AG10803 (cell line): ENCODE data around the gene LARP7.
A peak's percentile ranks its signal among the peaks of the same experiment; 100 is the strongest.
"Not testable (repeated sequence)": the region's sequence is repeated elsewhere in the genome, so short reads cannot be mapped to it uniquely, and the experiment has no call there.

ENCODE experiments used
- DNase-seq: peaks from one replicate; pipeline ENCODE4 v3.0.0; 2010; ENCODE audit warnings: low read depth
- H3K4me3 ChIP-seq: 2 replicates; pipeline ENCODE4 v1.5.1; 2011; ENCODE audit warnings: mild to moderate bottlenecking, low read length, control low read depth
- TF ChIP-seq, protein P1 (sequence below): conservative IDR thresholded peaks from 2 replicates; pipeline ENCODE4 v1.5.1; 2011; ENCODE audit warnings: mild to moderate bottlenecking, low read length, control low read depth, inconsistent platforms

Gene LARP7

DNA sequence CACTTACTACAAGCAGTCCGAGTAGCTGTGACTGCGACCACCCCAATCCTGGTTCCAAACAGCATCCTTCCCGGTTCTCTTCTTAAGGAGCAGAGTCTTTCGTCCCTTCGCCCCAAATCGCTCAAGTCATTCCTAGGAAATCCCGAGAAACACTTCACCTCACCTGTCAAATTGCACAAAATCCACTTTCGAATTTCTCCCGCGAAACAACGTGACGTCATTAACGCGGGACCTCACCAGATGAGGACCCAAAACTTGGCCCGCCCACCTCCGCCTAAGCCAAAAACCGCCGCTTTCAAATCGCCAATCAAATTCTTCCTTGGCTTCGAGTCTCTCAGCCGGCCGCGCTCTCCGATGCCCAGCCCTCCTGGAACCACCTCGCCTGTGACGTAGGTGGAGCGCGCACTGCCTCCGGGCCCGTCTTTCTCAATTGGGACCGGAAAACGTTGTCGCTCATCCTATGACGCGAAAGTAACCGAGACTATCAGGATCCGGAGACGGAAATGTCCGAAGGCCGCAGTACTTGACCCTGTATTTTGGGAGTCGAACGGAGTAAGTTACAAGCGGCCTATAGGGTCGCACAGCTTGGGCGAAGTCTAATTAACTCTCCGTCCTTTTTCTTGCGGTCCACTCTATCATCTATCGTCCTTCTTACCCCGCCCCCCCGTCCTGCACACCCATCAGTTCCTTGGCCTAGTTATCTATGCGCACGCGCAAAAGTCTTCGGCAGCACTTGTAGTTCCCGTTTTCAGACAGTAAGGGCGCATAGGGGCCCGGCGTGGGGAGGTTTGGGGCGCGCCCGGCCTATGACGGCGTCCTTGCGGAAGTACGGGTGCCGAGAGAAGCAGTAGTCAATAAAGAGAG lies at the start of gene LARP7, which contains the start of gene ZGRF1:
Gene LARP7 (plus strand): TSS at position 456 of the 864 bp plus-strand sequence. CDS start 7,527 bp downstream, outside the sequence.
Gene ZGRF1 (minus strand): TSS at position 222 of the 864 bp plus-strand sequence. CDS start 3,733 bp downstream, outside the sequence.
- TF ChIP-seq, protein P1, sequence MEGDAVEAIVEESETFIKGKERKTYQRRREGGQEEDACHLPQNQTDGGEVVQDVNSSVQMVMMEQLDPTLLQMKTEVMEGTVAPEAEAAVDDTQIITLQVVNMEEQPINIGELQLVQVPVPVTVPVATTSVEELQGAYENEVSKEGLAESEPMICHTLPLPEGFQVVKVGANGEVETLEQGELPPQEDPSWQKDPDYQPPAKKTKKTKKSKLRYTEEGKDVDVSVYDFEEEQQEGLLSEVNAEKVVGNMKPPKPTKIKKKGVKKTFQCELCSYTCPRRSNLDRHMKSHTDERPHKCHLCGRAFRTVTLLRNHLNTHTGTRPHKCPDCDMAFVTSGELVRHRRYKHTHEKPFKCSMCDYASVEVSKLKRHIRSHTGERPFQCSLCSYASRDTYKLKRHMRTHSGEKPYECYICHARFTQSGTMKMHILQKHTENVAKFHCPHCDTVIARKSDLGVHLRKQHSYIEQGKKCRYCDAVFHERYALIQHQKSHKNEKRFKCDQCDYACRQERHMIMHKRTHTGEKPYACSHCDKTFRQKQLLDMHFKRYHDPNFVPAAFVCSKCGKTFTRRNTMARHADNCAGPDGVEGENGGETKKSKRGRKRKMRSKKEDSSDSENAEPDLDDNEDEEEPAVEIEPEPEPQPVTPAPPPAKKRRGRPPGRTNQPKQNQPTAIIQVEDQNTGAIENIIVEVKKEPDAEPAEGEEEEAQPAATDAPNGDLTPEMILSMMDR, result peak; percentile 75
- peak within 1 kb of the TSS; percentile 93 for H3K4me3 ChIP-seq
- DNase-seq, result peak; percentile 99

DNA sequence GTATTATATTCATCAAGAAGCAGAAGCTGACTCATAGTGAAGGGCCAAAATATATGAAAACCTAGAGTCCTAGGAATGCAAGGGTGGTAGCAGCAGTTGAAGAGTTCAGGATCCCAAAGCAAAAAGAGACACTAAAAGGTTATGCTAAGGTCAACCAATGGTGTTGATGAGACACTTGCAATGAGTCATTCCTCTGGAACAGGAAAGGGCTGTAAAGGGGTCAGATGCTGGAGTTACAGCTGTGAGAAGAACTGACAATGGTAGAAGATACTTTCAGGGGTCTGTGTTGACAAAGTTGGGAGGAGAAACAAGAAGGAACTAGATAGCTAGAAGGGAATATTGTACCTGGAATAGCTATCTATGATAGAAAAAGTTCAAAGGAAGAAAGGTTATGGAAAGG lies 47.7 kb upstream of the LARP7 start:
- TF ChIP-seq, protein P1, result no peak
- no peak overlapping the region for H3K4me3 ChIP-seq
- peak; percentile 20 for DNase-seq

DNA sequence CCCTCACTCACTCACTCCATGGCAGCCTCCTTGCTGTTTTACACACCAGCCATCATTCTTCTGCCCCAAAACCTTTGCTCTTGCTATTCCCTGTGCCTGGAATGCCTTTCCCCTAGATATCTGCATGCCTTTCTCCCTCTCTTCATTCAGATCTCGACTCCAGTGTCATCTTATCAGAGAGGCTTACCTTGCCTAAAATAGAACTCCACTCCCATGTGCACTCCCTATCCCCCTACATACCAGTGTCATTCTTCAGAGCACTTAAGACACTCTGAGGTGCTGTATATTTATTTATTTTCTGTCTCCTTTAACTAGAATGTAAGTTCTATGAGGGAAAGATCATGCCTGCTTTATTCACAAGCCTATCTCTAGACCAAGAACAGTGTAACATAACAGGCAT lies 45.4 kb upstream of the LARP7 start:
- TF ChIP-seq, protein P1, result no peak
- no peak for DNase-seq

DNA sequence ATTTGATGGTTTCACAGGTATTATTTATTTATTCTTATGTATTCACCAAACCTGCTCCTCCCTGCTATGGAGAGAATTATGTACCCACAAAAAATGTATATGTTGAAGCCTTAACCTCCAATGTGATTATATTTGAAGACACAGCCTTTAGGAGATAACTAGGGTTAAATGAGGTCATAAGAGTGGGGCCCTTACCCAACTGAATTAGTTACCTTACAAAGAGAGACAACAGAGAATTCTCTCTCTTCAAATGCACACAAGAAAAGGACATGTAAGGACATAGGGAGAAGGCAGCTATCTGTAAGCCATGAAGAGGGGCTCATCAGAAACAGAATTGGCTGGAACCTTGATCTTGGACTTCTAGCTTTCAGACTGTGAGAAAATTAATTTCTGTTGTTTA lies 44.2 kb upstream of the LARP7 start:
- TF ChIP-seq, protein P1, result no peak
- DNase-seq, result no peak
- H3K4me3 ChIP-seq, result no peak overlapping the region

More for the DNA sequence above, 45.4 kb upstream of the LARP7 start:
- H3K4me3 ChIP-seq, result no peak overlapping the region

DNA sequence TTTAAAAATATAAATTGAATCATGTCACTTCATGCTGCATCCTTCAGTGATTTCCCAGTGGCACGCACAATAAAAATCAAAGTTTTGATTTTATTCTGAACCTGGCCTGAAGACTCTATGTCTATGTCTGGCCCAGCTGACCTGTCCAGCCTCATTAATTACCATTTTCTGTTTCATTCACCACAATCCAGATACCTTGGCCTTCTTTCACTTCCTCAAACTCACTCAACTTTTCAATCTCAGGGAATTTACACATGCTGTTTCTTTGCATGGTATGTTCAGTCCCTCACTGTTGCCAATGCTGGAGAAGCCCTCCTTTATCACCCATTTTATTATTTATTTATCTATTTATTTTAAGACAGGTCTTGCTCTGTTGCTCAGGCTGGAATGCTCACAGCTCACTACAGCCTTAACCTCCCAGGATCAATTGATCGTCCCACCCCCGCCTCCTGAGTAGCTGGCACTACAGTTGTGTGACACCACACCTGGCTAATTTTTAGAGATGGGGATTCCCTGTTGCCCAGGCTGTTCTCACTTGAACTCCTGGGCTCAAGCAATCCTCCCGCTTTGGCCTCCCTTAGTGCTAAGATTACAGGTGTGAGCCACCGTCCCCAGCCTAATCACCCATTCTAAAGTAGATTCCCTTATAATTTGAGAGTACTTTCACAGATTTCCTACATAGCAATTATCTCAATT lies 43.4 kb upstream of the LARP7 start:
- TF ChIP-seq, protein P1, result no peak
- no peak overlapping the region for H3K4me3 ChIP-seq

DNA sequence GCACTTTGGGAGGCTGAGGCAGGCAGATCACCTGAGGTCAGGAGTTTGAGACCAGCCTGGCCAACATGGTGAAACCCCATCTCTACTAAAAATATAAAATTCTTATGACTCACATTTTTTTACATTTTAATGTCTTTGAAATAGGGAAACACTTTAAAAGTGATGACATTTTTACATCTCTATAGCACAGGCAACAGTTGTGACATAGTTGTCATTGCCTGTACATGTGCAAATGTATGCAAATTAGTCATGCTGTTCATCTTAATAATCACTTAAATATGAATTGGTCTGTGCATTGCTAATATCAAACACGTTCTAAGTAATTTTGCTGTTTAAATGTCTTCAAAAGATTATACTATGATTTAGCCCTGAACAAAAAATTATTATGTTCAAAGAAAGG lies 42.0 kb upstream of the LARP7 start:
- no peak overlapping the region for H3K4me3 ChIP-seq
- DNase-seq, result no peak
- TF ChIP-seq, protein P1, result no peak

More for the DNA sequence above, 43.4 kb upstream of the LARP7 start:
- no peak for DNase-seq

DNA sequence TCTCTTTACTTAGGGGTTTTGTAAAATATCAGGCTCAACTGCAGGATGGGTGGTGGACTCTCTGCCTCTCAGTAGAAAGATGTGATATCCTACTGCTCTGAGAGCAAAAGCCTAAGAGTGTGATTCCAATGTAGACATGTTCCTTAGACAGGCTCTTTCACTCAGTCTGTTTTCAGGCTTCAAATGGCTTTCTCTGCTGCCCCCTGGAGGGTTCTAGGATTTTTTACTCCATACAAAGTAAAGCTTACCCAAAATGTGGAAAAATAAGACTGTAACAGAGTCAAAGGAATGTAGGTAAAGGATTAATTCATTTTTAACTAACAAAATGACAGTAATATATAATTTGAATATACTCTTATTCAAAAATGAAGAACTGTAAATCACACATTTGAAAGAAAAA lies 32.4 kb upstream of the LARP7 start:
- H3K4me3 ChIP-seq, result no peak overlapping the region
- peak; percentile 63 for DNase-seq
- TF ChIP-seq, protein P1, result peak; percentile 90

DNA sequence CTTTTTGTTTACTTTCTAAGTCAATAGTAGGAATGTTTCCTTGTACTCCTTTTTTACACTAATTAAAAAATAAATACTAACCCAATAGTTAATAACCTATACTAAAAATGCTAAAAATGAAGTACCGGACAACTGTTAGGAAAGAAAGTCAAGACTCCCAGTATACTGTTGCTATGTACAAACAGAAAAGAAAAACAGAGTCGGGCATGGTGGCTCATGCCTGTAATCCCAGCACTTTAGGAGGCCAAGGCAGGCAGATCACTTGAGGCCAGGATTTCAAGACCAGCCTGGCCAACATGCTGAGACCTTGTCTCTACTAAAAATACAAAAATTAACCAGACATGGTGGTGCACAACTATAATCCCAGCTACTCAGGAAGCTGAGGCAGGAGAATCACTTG lies 24.1 kb upstream of the LARP7 start:
- not testable (repeated sequence) for H3K4me3 ChIP-seq, DNase-seq
